HepG2 (cell line): ENCODE results near the gene RBM11. TPM values are rescaled to one million over a fixed set of nuclear protein-coding genes. Genes with fewer than 3 reads are reported as not detected.

Experiments used
- ATAC-seq: fragments of 200-7000 bp; cut with Tn5 transposase; 3 replicates; pipeline ENCODE4 v1.9.1; 2020; ENCODE audit warnings: mild to moderate bottlenecking, moderate library complexity
- BruUV-seq: library from RNA; stranded (reverse); fragments of 400-500 nt; replicated peaks from 2 replicates; lab custom pipeline; 2021; lab: Mats Ljungman, UMichigan
- CTCF ChIA-PET: fragments of 300-600 bp; formaldehyde crosslinking; extraction: SDS; loops from one replicate; lab custom pipeline; 2021; ENCODE audit warnings: low total read pairs, inconsistent platforms, low intra/inter-chr PET ratio; lab: Yijun Ruan, JAX
- POLR2A ChIA-PET: fragments of 350-600 bp; sonication (Branson Sonifier 250); formaldehyde crosslinking; loops from one replicate; lab custom pipeline; 2020; ENCODE audit warnings: antibody characterized with exemption, inconsistent platforms; lab: Yijun Ruan, JAX
- DNase-seq: peaks from one replicate; pipeline ENCODE4 v3.0.0-alpha.2; 2015; ENCODE audit warnings: low spot score
- FAIRE-seq: peaks from 3 replicates; lab custom pipeline; 2011; peaks lifted over from hg19 to GRCh38; lab: Jason Lieb, UNC
- H2AFZ ChIP-seq: one replicate; pipeline ENCODE4 v1.6.1; 2011; ENCODE audit warnings: low read length, inconsistent platforms
- H3K27ac ChIP-seq: fragments of 300-600 bp; 3 replicates; pipeline ENCODE4 v1.8.0; 2011; ENCODE audit warnings: mixed run types, mild to moderate bottlenecking, mixed read lengths, low read length, inconsistent platforms; ENCODE audit not compliant: insufficient read depth; ENCODE audit errors: extremely low read length
- H3K27me3 ChIP-seq, 2 experiments: fragments of 200-600 bp in 1 of 2; 2 replicates in 1 of 2; 3 replicates in 1 of 2; pipeline versions ENCODE4 v1.6.0 to v1.8.0; 2011; ENCODE audit warnings: low read length in 2 of 2, mild to moderate bottlenecking in 2 of 2, moderate library complexity in 2 of 2, inconsistent platforms in 1 of 2; ENCODE audit not compliant: insufficient read depth in 2 of 2, control insufficient read depth in 1 of 2
- H3K36me3 ChIP-seq, 2 experiments: fragments of 200-600 bp in 1 of 2; replicated peaks in 1 of 2; 2 replicates in 1 of 2; 3 replicates in 1 of 2; pipeline versions ENCODE4 v1.5.1 to v1.8.0; 2011; ENCODE audit warnings: low read length in 2 of 2, inconsistent platforms in 1 of 2; ENCODE audit not compliant: insufficient read depth in 2 of 2, control insufficient read depth in 1 of 2
- H3K4me1 ChIP-seq: 2 replicates; pipeline ENCODE4 v1.5.1; 2012; ENCODE audit warnings: low read length, inconsistent platforms; ENCODE audit not compliant: insufficient read depth
- H3K4me2 ChIP-seq: 2 replicates; pipeline ENCODE4 v1.6.0; 2011; ENCODE audit warnings: low read depth, low read length, inconsistent platforms
- H3K4me3 ChIP-seq, 3 experiments: fragments of 200-600 bp in 1 of 3; sonication (generic), shearing (Covaris generic) in 1 of 3; replicated peaks in 1 of 3; 2 replicates each; pipeline ENCODE4 v1.5.1; 2011 to 2016; ENCODE audit warnings: low read length in 3 of 3, inconsistent platforms in 2 of 3, low read depth in 2 of 3, mild to moderate bottlenecking in 2 of 3, control low read depth in 1 of 3, mixed read lengths in 1 of 3; ENCODE audit not compliant: insufficient read depth in 1 of 3
- H3K79me2 ChIP-seq: one replicate; pipeline ENCODE4 v1.6.1; 2011; ENCODE audit warnings: low read length, inconsistent platforms; ENCODE audit not compliant: insufficient read depth
- H3K9ac ChIP-seq: 2 replicates; pipeline ENCODE4 v1.6.0; 2011; ENCODE audit warnings: mild to moderate bottlenecking, low read depth, low read length, inconsistent platforms; ENCODE audit not compliant: insufficient read depth
- H3K9me3 ChIP-seq: 2 replicates; pipeline ENCODE4 v1.5.1; 2012; ENCODE audit warnings: mild to moderate bottlenecking, low read length
- H4K20me1 ChIP-seq: 2 replicates; pipeline ENCODE4 v1.6.0; 2011; ENCODE audit warnings: inconsistent platforms, mild to moderate bottlenecking, low read length, moderate library complexity; ENCODE audit not compliant: insufficient read depth
- CENPT ChIP-seq: sonication (generic); formaldehyde crosslinking; IDR thresholded peaks from 2 replicates; pipeline ENCODE4 v1.8.0; 2022; ENCODE audit warnings: low read depth, mild to moderate bottlenecking, moderate library complexity, missing genetic modification reagents
- KLF11 ChIP-seq: IDR thresholded peaks from 2 replicates; pipeline ENCODE4 v1.6.1; 2016; ENCODE audit warnings: missing compliant biosample characterization
- LCORL ChIP-seq, 2 experiments: fragments of 450-650 bp in 1 of 2; sonication (generic) in 1 of 2; formaldehyde crosslinking in 1 of 2; IDR thresholded peaks; 2 replicates each; pipeline versions ENCODE4 v1.5.0 to v1.6.1; 2017 to 2020; ENCODE audit warnings: antibody characterized with exemption in 1 of 2, missing genetic modification reagents in 1 of 2
- MED8 ChIP-seq: sonication (generic); formaldehyde crosslinking; IDR thresholded peaks from 2 replicates; pipeline ENCODE4 v1.8.1; 2023; ENCODE audit warnings: mild to moderate bottlenecking, missing genetic modification reagents; ENCODE audit not compliant: insufficient replicate concordance
- MYC ChIP-seq: sonication (generic); formaldehyde crosslinking; IDR thresholded peaks from 2 replicates; pipeline ENCODE4 v1.9.0; 2021; ENCODE audit warnings: missing genetic modification reagents, borderline replicate concordance
- NCOA1 ChIP-seq: sonication (generic); formaldehyde crosslinking; IDR thresholded peaks from 2 replicates; pipeline ENCODE4 v1.9.0; 2021; ENCODE audit warnings: missing genetic modification reagents
- PRMT3 ChIP-seq: sonication (generic); formaldehyde crosslinking; IDR thresholded peaks from 2 replicates; pipeline ENCODE4 v1.8.1; 2022; ENCODE audit warnings: low read depth, mild to moderate bottlenecking, moderate library complexity, missing genetic modification reagents, borderline replicate concordance
- TCF7L2 ChIP-seq: IDR thresholded peaks from 2 replicates; pipeline ENCODE4 v1.6.1; 2011; ENCODE audit warnings: mild to moderate bottlenecking, low read depth, low read length, moderate library complexity
- TSC22D2 ChIP-seq: sonication (generic); formaldehyde crosslinking; IDR thresholded peaks from 2 replicates; pipeline ENCODE4 v1.5.1; 2020; ENCODE audit warnings: missing genetic modification reagents, mild to moderate bottlenecking, borderline replicate concordance
- ZNF33B ChIP-seq: sonication (generic); formaldehyde crosslinking; IDR thresholded peaks from 2 replicates; pipeline ENCODE4 v1.5.1; 2020; ENCODE audit warnings: mild to moderate bottlenecking, missing genetic modification reagents
- ZNF432 ChIP-seq: sonication (generic); formaldehyde crosslinking; IDR thresholded peaks from 2 replicates; pipeline ENCODE4 v1.5.0; 2020; ENCODE audit warnings: missing genetic modification reagents, mild to moderate bottlenecking, borderline replicate concordance
- ZNF501 ChIP-seq: sonication (generic); formaldehyde crosslinking; IDR thresholded peaks from 2 replicates; pipeline ENCODE4 v1.5.1; 2020; ENCODE audit warnings: mild to moderate bottlenecking, moderate library complexity, missing genetic modification reagents
- ZNF614 ChIP-seq: IDR thresholded peaks from 2 replicates; pipeline ENCODE4 v1.6.1; 2018; ENCODE audit warnings: missing biosample characterization, missing genetic modification reagents, inconsistent platforms, borderline replicate concordance
- ZNF703 ChIP-seq: sonication (generic); formaldehyde crosslinking; IDR thresholded peaks from 2 replicates; pipeline ENCODE4 v1.5.1; 2020; ENCODE audit warnings: missing genetic modification reagents, mild to moderate bottlenecking, moderate library complexity, borderline replicate concordance
- ZNF746 ChIP-seq: sonication (generic); formaldehyde crosslinking; IDR thresholded peaks from 2 replicates; pipeline ENCODE4 v1.8.0; 2022; ENCODE audit warnings: mild to moderate bottlenecking, missing genetic modification reagents
- ZNF775 ChIP-seq: sonication (generic); formaldehyde crosslinking; IDR thresholded peaks from 2 replicates; pipeline ENCODE4 v1.4.0; 2020; ENCODE audit warnings: missing genetic modification reagents, mild to moderate bottlenecking, moderate library complexity, borderline replicate concordance
- ZNF777 ChIP-seq: sonication (generic); formaldehyde crosslinking; IDR thresholded peaks from 2 replicates; pipeline ENCODE4 v1.4.0; 2020; ENCODE audit warnings: missing genetic modification reagents
- WGBS: methylation state at CpG from one replicate; pipeline ENCODE4 v1.1.6; 2017; ENCODE audit warnings: low lambda C conversion rate; 5-methylcytosine and 5-hydroxymethylcytosine counted together
- in situ Hi-C: cut with HindIII; loops from 2 replicates; pipeline ENCODE4 v1.10.0; 2017; ENCODE audit warnings: low pct_unique_long_range_greater_than_20kb; ENCODE audit not compliant: extremely low pct_ligation_motif_present
- intact Hi-C: fragments of 100-400 bp; cut with micrococcal nuclease; formaldehyde crosslinking; loops from one replicate; pipeline ENCODE4 v1.10.0; 2022; ENCODE audit not compliant: unreplicated experiment
- polyA plus RNA-seq, 8 experiments: library from polyadenylated mRNA; depleted of rRNA in 3 of 8; stranded (reverse) in 7 of 8; unstranded in 1 of 8; fragments of >200 nt; fragmentation: Illumina TruSeq in 4 of 8; extraction: Trizol in 4 of 8; gene quantifications; 2 replicates each; pipeline versions ENCODE4 v1.2.1 to v1.2.3, GENCODE V29; 2011 to 2016; ENCODE audit warnings: low read depth in 4 of 8, missing spikeins in 1 of 8, mixed read lengths in 1 of 8; ENCODE audit not compliant: insufficient read depth in 1 of 8
- total RNA-seq, 5 experiments: library from RNA; depleted of rRNA; stranded (reverse); fragments of >200 nt; fragmentation: Illumina TruSeq; extraction: Trizol; gene quantifications; 2 replicates each; pipeline ENCODE4 v1.2.3, GENCODE V29; 2016; ENCODE audit warnings: low read depth in 1 of 5
- TF ChIP-seq, protein P1 (sequence below): sonication (generic); formaldehyde crosslinking; IDR thresholded peaks from 2 replicates; pipeline ENCODE4 v1.4.0; 2020; ENCODE audit warnings: missing genetic modification reagents, low read depth, mild to moderate bottlenecking, borderline replicate concordance
- TF ChIP-seq, protein P2 (sequence below): sonication (generic); formaldehyde crosslinking; IDR thresholded peaks from 2 replicates; pipeline ENCODE4 v1.4.0; 2020; ENCODE audit warnings: missing genetic modification reagents
- TF ChIP-seq, protein P3 (sequence below): sonication (generic); formaldehyde crosslinking; IDR thresholded peaks from 2 replicates; pipeline ENCODE4 v1.4.0; 2020; ENCODE audit warnings: missing genetic modification reagents

The RBM11 gene
- total and polyA plus RNA-seq, 2 of the 13 experiments (the other 11 are each of a cell fraction or from before 2014, with no cell fraction given): 0.24 to 0.26 TPM

GRCh38 chr21:14229399-14229798, 13.4 kb downstream of the RBM11 start (continued):
- TF ChIP-seq ZNF777 (CRISPR knock-in tag) (no peak), CENPT (CRISPR knock-in tag) (no peak), ZNF432 (no peak), ZNF775 (CRISPR knock-in tag) (no peak), KLF11 (CRISPR knock-in tag) (no peak), ZNF33B (CRISPR knock-in tag) (no peak)
- TF ChIP-seq, protein P1, sequence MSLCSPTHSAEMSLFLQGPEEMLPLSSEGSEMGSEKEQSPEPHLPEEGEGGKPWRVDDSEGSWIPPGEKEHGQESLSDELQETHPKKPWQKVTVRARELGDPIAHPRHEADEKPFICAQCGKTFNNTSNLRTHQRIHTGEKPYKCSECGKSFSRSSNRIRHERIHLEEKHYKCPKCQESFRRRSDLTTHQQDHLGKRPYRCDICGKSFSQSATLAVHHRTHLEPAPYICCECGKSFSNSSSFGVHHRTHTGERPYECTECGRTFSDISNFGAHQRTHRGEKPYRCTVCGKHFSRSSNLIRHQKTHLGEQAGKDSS (CRISPR knock-in tag): no peak

DNA sequence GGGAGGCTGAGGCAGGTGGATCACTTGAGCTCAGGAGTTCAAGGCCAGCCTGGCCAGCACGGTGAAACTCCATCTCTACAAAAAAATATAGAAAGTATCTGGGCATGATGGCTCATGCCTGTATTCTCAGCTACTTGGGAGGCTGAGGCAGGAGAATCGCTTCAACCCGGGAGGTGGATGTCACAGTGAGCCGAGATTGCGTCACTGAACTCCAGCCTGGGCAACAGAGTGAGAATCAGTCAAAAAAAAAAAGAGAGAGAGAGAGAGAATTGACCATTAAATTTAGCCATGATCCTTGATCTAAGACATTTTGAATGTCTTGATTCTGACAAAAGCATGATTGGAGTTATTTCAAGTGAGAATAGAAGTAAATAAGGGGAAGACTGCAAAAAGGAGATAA, 19.1 kb downstream of the RBM11 start:
- CTCF ChIA-PET: no interaction called here
- DNase-seq (no peak), ATAC-seq (no peak), FAIRE-seq (no peak)
- intact Hi-C loops (no loop called here), in situ Hi-C loops (no loop called here)
- H3K4me1 ChIP-seq: no peaks in the 10 kb centered on the region
- H3K36me3 ChIP-seq: no peaks in the 10 kb centered on the region
- BruUV-seq: no TSS peak
- no peaks in the 10 kb centered on the region for H4K20me1 ChIP-seq
- no peak overlapping the region for H2AFZ ChIP-seq
- no peak overlapping the region for H3K4me3 ChIP-seq
- H3K79me2 ChIP-seq: no peaks in the 10 kb centered on the region
- WGBS: 9% methylated on average over 5 of the region's 5 CpGs
- H3K27ac ChIP-seq: no peak overlapping the region
- POLR2A ChIA-PET: no interaction called here
- H3K9me3 ChIP-seq: peaks cover 12% of the 10 kb centered on the region
- no peak for TF ChIP-seq NCOA1 (CRISPR knock-in tag)
- TF ChIP-seq LCORL (IDR thresholded peaks at IDR 0.05): no peak
- TF ChIP-seq LCORL (CRISPR knock-in tag; IDR thresholded peaks at IDR 0.05): no peak
- TF ChIP-seq PRMT3 (CRISPR knock-in tag): no peak
- TF ChIP-seq ZNF746: no peak
- TF ChIP-seq, protein P2, sequence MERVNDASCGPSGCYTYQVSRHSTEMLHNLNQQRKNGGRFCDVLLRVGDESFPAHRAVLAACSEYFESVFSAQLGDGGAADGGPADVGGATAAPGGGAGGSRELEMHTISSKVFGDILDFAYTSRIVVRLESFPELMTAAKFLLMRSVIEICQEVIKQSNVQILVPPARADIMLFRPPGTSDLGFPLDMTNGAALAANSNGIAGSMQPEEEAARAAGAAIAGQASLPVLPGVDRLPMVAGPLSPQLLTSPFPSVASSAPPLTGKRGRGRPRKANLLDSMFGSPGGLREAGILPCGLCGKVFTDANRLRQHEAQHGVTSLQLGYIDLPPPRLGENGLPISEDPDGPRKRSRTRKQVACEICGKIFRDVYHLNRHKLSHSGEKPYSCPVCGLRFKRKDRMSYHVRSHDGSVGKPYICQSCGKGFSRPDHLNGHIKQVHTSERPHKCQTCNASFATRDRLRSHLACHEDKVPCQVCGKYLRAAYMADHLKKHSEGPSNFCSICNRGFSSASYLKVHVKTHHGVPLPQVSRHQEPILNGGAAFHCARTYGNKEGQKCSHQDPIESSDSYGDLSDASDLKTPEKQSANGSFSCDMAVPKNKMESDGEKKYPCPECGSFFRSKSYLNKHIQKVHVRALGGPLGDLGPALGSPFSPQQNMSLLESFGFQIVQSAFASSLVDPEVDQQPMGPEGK (CRISPR knock-in tag): no peak
- no peak for TF ChIP-seq ZNF703 (CRISPR knock-in tag)
- no peak for TF ChIP-seq MYC (CRISPR knock-in tag)
- TF ChIP-seq TSC22D2: no peak
- no peak for TF ChIP-seq ZNF501 (CRISPR knock-in tag)
- TF ChIP-seq, protein P3, sequence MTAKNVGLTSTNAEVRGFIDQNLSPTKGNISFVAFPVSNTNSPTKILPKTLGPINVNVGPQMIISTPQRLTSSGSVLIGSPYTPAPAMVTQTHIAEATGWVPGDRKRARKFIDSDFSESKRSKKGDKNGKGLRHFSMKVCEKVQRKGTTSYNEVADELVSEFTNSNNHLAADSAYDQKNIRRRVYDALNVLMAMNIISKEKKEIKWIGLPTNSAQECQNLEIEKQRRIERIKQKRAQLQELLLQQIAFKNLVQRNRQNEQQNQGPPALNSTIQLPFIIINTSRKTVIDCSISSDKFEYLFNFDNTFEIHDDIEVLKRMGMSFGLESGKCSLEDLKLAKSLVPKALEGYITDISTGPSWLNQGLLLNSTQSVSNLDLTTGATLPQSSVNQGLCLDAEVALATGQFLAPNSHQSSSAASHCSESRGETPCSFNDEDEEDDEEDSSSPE (CRISPR knock-in tag): no peak
- no peak for TF ChIP-seq MED8
- no peak for TF ChIP-seq ZNF614 (CRISPR knock-in tag)
- no peak for TF ChIP-seq TCF7L2
- H3K4me2 ChIP-seq: no peak overlapping the region
- no peaks in the 10 kb centered on the region for H3K27me3 ChIP-seq
- H3K9ac ChIP-seq: no peak overlapping the region
